ENCODE results near the gene ABHD5. TPM values are rescaled to one million over a fixed set of nuclear protein-coding genes. Genes with fewer than 3 reads are reported as not detected.

The ABHD5 gene
- total and polyA plus RNA-seq, 12 donors = 6.5 to 40.1 (median 28.0) TPM

GRCh38 chr3:43691120-43691995 is 620 bp downstream of the ABHD5 start:
- WGBS, 2 donors = 1 to 2% methylated on average over 61 to 72 of the region's 72 CpGs

GRCh38 chr3:43692085-43692855 is 1.5 kb downstream of the ABHD5 start:
- no peak for TF ChIP-seq CTCF (IDR thresholded peaks at IDR 0.05)
- peaks cover 2 to 60% (median 27%) of the 10 kb centered on the region in 9 donors for H3K4me1 ChIP-seq
- DNase-seq = no peak
- no peaks in the 10 kb centered on the region for H3K9me3 ChIP-seq
- peak overlapping the region in 7 of 10 donors; percentile 81 to 99 (median 92) for H3K4me3 ChIP-seq
- no peaks in the 10 kb centered on the region for H3K27me3 ChIP-seq
- H3K27ac ChIP-seq = peak overlapping the region in 2 of 10 donors; percentile 96 to 97
- intact Hi-C loops (cut with DNase I) = loop anchor here in 4 of 10 donors (5.0 to 10.0 kb wide), 3 partner anchors 63 to 75 kb away; partner anchors contain the start of gene ANO10 (in 2 of the 4)
- H3K36me3 ChIP-seq = no peaks in the 10 kb centered on the region
- WGBS, 2 donors = 76 to 78% methylated on average over 8 of the region's 8 CpGs
- no peak for ATAC-seq

More at GRCh38 chr3:43691120-43691995, 620 bp downstream of the ABHD5 start:
- Histone ChIP-seq H3K4me3 (peak overlapping the region; percentile 52 to 99 (median 88)), H3K27me3 (no peaks in the 10 kb centered on the region), H3K27ac (peak overlapping the region; percentile 65 to 97 (median 94)), H3K36me3 (no peaks in the 10 kb centered on the region), H3K9me3 (no peaks in the 10 kb centered on the region), H3K4me1 (peaks cover 2 to 51% (median 20%) of the 10 kb centered on the region in 9 donors)
- TF ChIP-seq CTCF (IDR thresholded peaks at IDR 0.05) = peak in 1 of 9 donors; percentile 11
- DNase-seq = peak; percentile 63 to 66
- intact Hi-C loops (cut with DNase I) = loop anchor here in 5 of 10 donors (2.0 to 10.0 kb wide), 5 partner anchors 63 to 76 kb away; partner anchors contain the start of gene ANO10 (in 3 of the 5)
- ATAC-seq = peak; percentile 42 to 79 (median 54)

GRCh38 chr3:43692971-43693370 is 2.2 kb downstream of the ABHD5 start:
- peaks cover 2 to 62% (median 27%) of the 10 kb centered on the region in 9 donors for H3K4me1 ChIP-seq
- intact Hi-C loops (cut with DNase I) = loop anchor here in 4 of 10 donors (5.0 to 10.0 kb wide), 3 partner anchors 62 to 74 kb away; partner anchors contain the start of gene ANO10 (in 2 of the 4)
- peak overlapping the region in 1 of 10 donors; percentile 97 for H3K27ac ChIP-seq

More at GRCh38 chr3:43692971-43693370, 2.2 kb downstream of the ABHD5 start:
- no peak for TF ChIP-seq CTCF (IDR thresholded peaks at IDR 0.05)
- no peaks in the 10 kb centered on the region for H3K36me3 ChIP-seq
- 51 to 62% methylated on average over 2 of the region's 2 CpGs for WGBS, 2 donors
- no peaks in the 10 kb centered on the region for H3K27me3 ChIP-seq
- no peak overlapping the region for H3K4me3 ChIP-seq
- no peak for ATAC-seq
- no peaks in the 10 kb centered on the region for H3K9me3 ChIP-seq
- DNase-seq = no peak
